HUDEP-2 (cell line): ENCODE results near the gene ZNF592.
"Not testable (repeated sequence)": the region's sequence is repeated elsewhere in the genome, so short reads cannot be mapped to it uniquely, and the experiment has no call there.

Experiments used
- DNase-seq, 76 experiments: peaks; one replicate each; lab custom pipeline; 2025; ENCODE audit not compliant: unreplicated experiment in 76 of 76; lab: John Stamatoyannopoulos, UW

ZNF592 gene

GRCh38 chr15:84740691-84741090, 7.7 kb upstream of the ZNF592 start:
- no peak for DNase-seq

- DNase-seq, result no peak
These were observed 7.3 kb upstream of the ZNF592 start for GRCh38 chr15:84741121-84741520.

GRCh38 chr15:84747416-84748273, 747 bp upstream of the ZNF592 start:
- DNase-seq, result peak in 65 of 76 experiments; percentile 9 to 98 (median 58)

- DNase-seq, result peak in 25 of 76 experiments; percentile 2 to 48 (median 19)
These were observed 959 bp downstream of the ZNF592 start for GRCh38 chr15:84749111-84749991.

- peak in 2 of 76 experiments; percentile 10 to 14 for DNase-seq
These were observed 2.2 kb downstream of the ZNF592 start for GRCh38 chr15:84750583-84751092.

- not testable (repeated sequence) for DNase-seq
These were observed 3.3 kb downstream of the ZNF592 start for GRCh38 chr15:84751721-84752120.

GRCh38 chr15:84752195-84752594, 3.8 kb downstream of the ZNF592 start:
- no peak for DNase-seq

GRCh38 chr15:84752700-84753099, 4.3 kb downstream of the ZNF592 start:
- DNase-seq, result no peak

- DNase-seq, result not testable (repeated sequence)
These were observed 6.5 kb downstream of the ZNF592 start for GRCh38 chr15:84754889-84755288.

- no peak for DNase-seq
These were observed 7.5 kb downstream of the ZNF592 start for GRCh38 chr15:84755736-84756527.

GRCh38 chr15:84759018-84759417, 10.6 kb downstream of the ZNF592 start:
- DNase-seq, result no peak

- no peak for DNase-seq
These were observed 11.8 kb downstream of the ZNF592 start for GRCh38 chr15:84760219-84760618.

GRCh38 chr15:84761607-84762131, 13.3 kb downstream of the ZNF592 start:
- no peak for DNase-seq

GRCh38 chr15:84762840-84763572, 14.6 kb downstream of the ZNF592 start:
- DNase-seq, result no peak

GRCh38 chr15:84764585-84764984, 16.2 kb downstream of the ZNF592 start:
- no peak for DNase-seq

- DNase-seq, result no peak
These were observed 16.6 kb downstream of the ZNF592 start for GRCh38 chr15:84764989-84765388.

GRCh38 chr15:84765675-84766074, 17.3 kb downstream of the ZNF592 start:
- DNase-seq, result no peak

- DNase-seq, result no peak
These were observed 18.2 kb downstream of the ZNF592 start for GRCh38 chr15:84766461-84767035.

GRCh38 chr15:84772031-84772430, 23.6 kb downstream of the ZNF592 start:
- no peak for DNase-seq
